Measurements from ENCODE around the gene NTF4.

DNA sequence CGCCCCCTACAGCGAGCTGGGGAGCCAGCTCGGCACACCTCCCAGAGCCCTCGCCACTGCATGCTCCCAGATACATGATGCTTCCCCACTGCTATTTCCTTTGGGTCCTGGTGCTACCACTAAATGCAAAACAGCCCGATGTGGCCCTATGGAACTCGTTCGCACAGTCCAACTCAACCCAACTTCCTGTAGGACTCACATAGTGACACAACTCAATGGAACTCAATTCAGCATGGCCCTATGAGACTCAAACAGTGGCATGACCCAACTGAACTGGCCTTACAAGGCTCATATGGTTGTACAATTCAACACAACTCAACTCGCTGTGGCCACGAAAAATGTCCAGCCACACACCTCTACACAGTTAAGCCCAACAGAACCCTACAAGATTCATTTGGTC, 4.4 kb upstream of the NTF4 start:
- TF ChIP-seq MTF1 (CRISPR knock-in tag; IDR thresholded peaks at IDR 0.05), result no peak
- TF ChIP-seq ZNF317 (CRISPR knock-in tag; IDR thresholded peaks at IDR 0.05), result no peak
- TF ChIP-seq PRMT3 (CRISPR knock-in tag; IDR thresholded peaks at IDR 0.05; ENCODE audit: borderline replicate concordance, low read depth), result no peak
- no peak for TF ChIP-seq STAG1 (CRISPR knock-in tag; IDR thresholded peaks at IDR 0.05)
- no peak for TF ChIP-seq CC2D1A (CRISPR knock-in tag; IDR thresholded peaks at IDR 0.05)
- TF ChIP-seq POLR2A (IDR thresholded peaks at IDR 0.05; ENCODE audit: insufficient read depth in 1 of 2, low read depth in 2 of 2, low read length in 2 of 2), result no peak
- no peak for TF ChIP-seq CEBPG (CRISPR knock-in tag; IDR thresholded peaks at IDR 0.05)
- no peak for TF ChIP-seq ZSCAN25 (CRISPR knock-in tag; IDR thresholded peaks at IDR 0.05)
- TF ChIP-seq POLR2AphosphoS5 (IDR thresholded peaks at IDR 0.05; ENCODE audit: low read depth, low read length), result no peak
- TF ChIP-seq, protein P1, sequence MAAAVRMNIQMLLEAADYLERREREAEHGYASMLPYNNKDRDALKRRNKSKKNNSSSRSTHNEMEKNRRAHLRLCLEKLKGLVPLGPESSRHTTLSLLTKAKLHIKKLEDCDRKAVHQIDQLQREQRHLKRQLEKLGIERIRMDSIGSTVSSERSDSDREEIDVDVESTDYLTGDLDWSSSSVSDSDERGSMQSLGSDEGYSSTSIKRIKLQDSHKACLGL (CRISPR knock-in tag; IDR thresholded peaks at IDR 0.05), result no peak

Data from HepG2 (cell line).